Measurements from ENCODE around the gene HPCAL1. TPM values are rescaled to one million over a fixed set of nuclear protein-coding genes. Genes with fewer than 3 reads are reported as not detected.

Gene HPCAL1
- total and polyA plus RNA-seq, 2 of the 8 experiments (the other 6 are each of a cell fraction or from before 2014, with no cell fraction given), result 5.8 to 8.6 TPM

DNA sequence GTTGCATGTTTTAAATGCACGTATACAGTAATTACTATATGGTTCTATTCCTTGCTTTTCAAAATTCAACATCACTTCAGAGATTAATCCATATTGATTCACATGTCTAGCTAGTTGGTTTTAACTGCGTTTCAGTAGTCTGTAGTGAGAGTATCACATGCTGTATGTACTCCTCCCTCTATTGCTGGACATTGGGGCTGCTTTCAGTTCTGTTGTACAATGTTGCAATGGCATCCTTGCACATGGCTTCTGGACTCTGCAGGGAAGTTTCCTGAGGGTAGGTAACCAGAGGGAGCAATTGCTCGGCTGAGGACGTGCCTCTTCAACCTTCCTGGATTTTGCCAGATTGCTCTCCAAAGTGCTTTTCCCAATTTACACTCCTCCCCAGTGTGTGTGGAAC, 10.7 kb upstream of the HPCAL1 start:
- Histone ChIP-seq H3K23me2 (ENCODE audit: low read depth, low read length) (no peaks in the 10 kb centered on the region), H2BK12ac (ENCODE audit: low read depth, low read length) (no peak overlapping the region), H4K8ac (ENCODE audit: extremely low read depth, insufficient read depth, low read length) (no peak overlapping the region), H3K79me2 (ENCODE audit: control insufficient read depth in 1 of 2, insufficient read depth in 2 of 2, low read length in 2 of 2) (no peaks in the 10 kb centered on the region), H4K20me1 (replicated peaks in 1 of 2; ENCODE audit: control insufficient read depth in 1 of 2, insufficient read depth in 2 of 2, low read length in 2 of 2) (no peaks in the 10 kb centered on the region), H3K36me3 (ENCODE audit: control insufficient read depth in 2 of 4, insufficient read depth in 4 of 4, low read length in 3 of 4) (no peaks in the 10 kb centered on the region), H3K23ac (ENCODE audit: insufficient read length) (no peak overlapping the region), H4K5ac (ENCODE audit: insufficient read length, low read depth, low read length) (no peak overlapping the region), H2AK5ac (ENCODE audit: low read depth, low read length) (no peak overlapping the region), H3K4me2 (ENCODE audit: insufficient read depth in 1 of 2, low read depth in 2 of 2, low read length in 2 of 2) (no peak overlapping the region), H2AFZ (ENCODE audit: low read length) (no peak overlapping the region), H2BK15ac (ENCODE audit: low read length) (no peak overlapping the region), H3K56ac (replicated peaks; ENCODE audit: insufficient read length, low read depth, low read length) (no peak overlapping the region), H2BK20ac (ENCODE audit: low read length) (no peak overlapping the region), H3K14ac (ENCODE audit: insufficient read length) (no peak overlapping the region), H3K9me3 (ENCODE audit: insufficient read depth in 2 of 2, low read depth in 1 of 2, low read length in 1 of 2) (peaks cover 3 to 4% of the 10 kb centered on the region in 2 experiments; a peak in 2 of 4 replicates), H2BK5ac (ENCODE audit: low read depth, low read length) (no peak overlapping the region), H3K4me3 (ENCODE audit: extremely low read depth in 1 of 4, insufficient read depth in 2 of 4, low read depth in 3 of 4, low read length in 4 of 4) (no peak overlapping the region), H3K27ac (ENCODE audit: low read depth, low read length) (no peak overlapping the region), H2BK120ac (replicated peaks; ENCODE audit: low read depth, low read length) (no peak overlapping the region), H3K79me1 (ENCODE audit: low read depth, low read length) (no peaks in the 10 kb centered on the region), H3K18ac (ENCODE audit: extremely low read depth, low read length) (no peak overlapping the region), H3K4me1 (replicated peaks in 1 of 4; ENCODE audit: control insufficient read depth in 3 of 4, insufficient read depth in 4 of 4, low read length in 3 of 4) (peaks cover 0 to 3% (median 1%) of the 10 kb centered on the region in 4 experiments; a peak in 1 of 7 replicates), H4K91ac (replicated peaks; ENCODE audit: insufficient read length, low read length) (no peak overlapping the region), H3K27me3 (replicated peaks in 1 of 4; ENCODE audit: control insufficient read depth in 3 of 4, extremely low read depth in 1 of 4, insufficient read depth in 3 of 4, low read length in 3 of 4) (no peaks in the 10 kb centered on the region), H3K9ac (replicated peaks in 1 of 4; ENCODE audit: extremely low read depth in 1 of 4, low read depth in 3 of 4, low read length in 3 of 4) (no peak overlapping the region), H3K4ac (replicated peaks; ENCODE audit: insufficient read length, low read depth, low read length) (no peak overlapping the region)
- no peak for DNase-seq (ENCODE audit: low read depth in 1 of 2, low spot score in 2 of 2)
- 92% methylated on average over 4 of the region's 4 CpGs; no CpG with 5 or more reads in 1 of the 2 experiments for WGBS, 2 experiments (ENCODE audit: extremely low coverage in 1 of 2, insufficient coverage in 1 of 2, insufficient read length in 1 of 2, insufficient replicate concordance in 2 of 2, low coverage in 1 of 2, low lambda C conversion rate in 2 of 2, missing lambda C conversion rate in 1 of 2)
- ChIA-PET CTCF (ENCODE audit: partially characterized antibody) (interaction anchor here (0.6 to 0.8 kb wide), 2 partner anchors 10 to 284 kb away, joined by 3 read pairs; no protein-coding TSS in a partner anchor), POLR2A (ENCODE audit: partially characterized antibody) (no interaction called here)
- FAIRE-seq, result no peak
- TF ChIP-seq TBP (IDR thresholded peaks at IDR 0.05; ENCODE audit: low read depth, low read length) (no peak), PHF8 (conservative IDR thresholded peaks at IDR 0.05; ENCODE audit: low read depth, low read length) (no peak), TCF12 (IDR thresholded peaks at IDR 0.05; ENCODE audit: low read depth, low read length) (no peak), EP300 (IDR thresholded peaks at IDR 0.05; ENCODE audit: borderline replicate concordance in 1 of 2, low read depth in 2 of 2, low read length in 2 of 2) (no peak), RNF2 (IDR thresholded peaks at IDR 0.05; ENCODE audit: borderline replicate concordance, low read depth, low read length, missing control alignments, poor library complexity, severe bottlenecking) (no peak), SIX5 (IDR thresholded peaks at IDR 0.05; ENCODE audit: low read depth, low read length) (no peak), RXRA (IDR thresholded peaks at IDR 0.05; ENCODE audit: insufficient read depth, low read depth, low read length) (no peak), RFX5 (IDR thresholded peaks at IDR 0.05; ENCODE audit: borderline replicate concordance, low read depth, low read length) (no peak), NRF1 (IDR thresholded peaks at IDR 0.05; ENCODE audit: low read depth, low read length) (no peak), CTCF (IDR thresholded peaks at IDR 0.05; ENCODE audit: control extremely low read depth in 1 of 3, insufficient read depth in 1 of 3, low read depth in 1 of 3, low read length in 3 of 3) (no peak), SP2 (IDR thresholded peaks at IDR 0.05; ENCODE audit: low read length) (no peak)
